Nephron (organoid): ENCODE results near the gene LRRC8C.
"Not testable (repeated sequence)": the region's sequence is repeated elsewhere in the genome, so short reads cannot be mapped to it uniquely, and the experiment has no call there.

Experiments
- H3K27ac Mint-ChIP-seq, 3 experiments: 2 replicates each; pipeline ENCODE4 v1.8.0; 2020; ENCODE audit warnings: mixed read lengths in 3 of 3, mild to moderate bottlenecking in 2 of 3, moderate library complexity in 1 of 3
- H3K27me3 Mint-ChIP-seq: 2 replicates; pipeline ENCODE4 v1.8.0; 2021; ENCODE audit warnings: low read depth, mild to moderate bottlenecking, moderate library complexity, mixed read lengths
- H3K36me3 Mint-ChIP-seq: 2 replicates; pipeline ENCODE4 v1.8.0; 2020; ENCODE audit warnings: low read depth, mixed read lengths
- H3K4me1 Mint-ChIP-seq: 2 replicates; pipeline ENCODE4 v1.8.0; 2020; ENCODE audit warnings: mixed read lengths
- H3K4me3 Mint-ChIP-seq, 3 experiments: 2 replicates each; pipeline ENCODE4 v1.8.0; 2020; ENCODE audit warnings: mild to moderate bottlenecking in 3 of 3, mixed read lengths in 3 of 3, moderate library complexity in 2 of 3
- H3K9me3 Mint-ChIP-seq: 2 replicates; pipeline ENCODE4 v1.8.0; 2020; ENCODE audit warnings: mixed read lengths
- TF ChIP-seq, protein P1 (sequence below), 3 experiments: fragments of 200-600 bp; sonication (generic); IDR thresholded peaks; one replicate each; pipeline ENCODE4 v1.5.0; 2021; ENCODE audit warnings: antibody characterized with exemption in 3 of 3; ENCODE audit not compliant: unreplicated experiment in 3 of 3

Gene LRRC8C

DNA sequence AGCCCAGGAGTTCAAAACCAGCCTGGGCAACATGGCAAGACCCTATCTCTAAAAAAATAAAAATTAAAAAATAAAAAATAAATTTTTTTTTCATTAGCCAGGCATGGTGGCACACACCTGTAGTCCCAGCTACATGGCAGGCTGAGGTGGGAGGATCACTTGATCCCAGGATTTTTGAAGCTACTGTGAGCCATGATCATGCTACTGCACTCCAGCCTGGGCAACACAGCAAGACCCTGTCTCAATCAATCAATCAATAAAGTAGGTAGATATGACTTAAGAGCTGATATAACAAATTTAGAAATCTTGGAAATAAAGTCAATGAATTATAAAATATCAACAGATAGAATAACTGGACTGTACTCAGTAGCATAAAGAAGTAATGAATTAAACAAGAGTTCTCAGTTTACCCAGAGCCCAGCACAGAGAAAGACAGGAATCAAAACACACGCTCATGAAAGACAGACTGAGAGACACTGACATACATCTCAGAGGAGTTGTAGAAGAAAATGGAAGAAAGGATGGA is 69.7 kb downstream of the LRRC8C start:
- Mint-ChIP-seq H3K4me1 (peaks cover 17% of the 10 kb centered on the region), H3K36me3 (no peaks in the 10 kb centered on the region), H3K9me3 (no peaks in the 10 kb centered on the region), H3K4me3 (no peak overlapping the region), H3K27ac (no peak overlapping the region), H3K27me3 (no peaks in the 10 kb centered on the region)
- TF ChIP-seq, protein P1, sequence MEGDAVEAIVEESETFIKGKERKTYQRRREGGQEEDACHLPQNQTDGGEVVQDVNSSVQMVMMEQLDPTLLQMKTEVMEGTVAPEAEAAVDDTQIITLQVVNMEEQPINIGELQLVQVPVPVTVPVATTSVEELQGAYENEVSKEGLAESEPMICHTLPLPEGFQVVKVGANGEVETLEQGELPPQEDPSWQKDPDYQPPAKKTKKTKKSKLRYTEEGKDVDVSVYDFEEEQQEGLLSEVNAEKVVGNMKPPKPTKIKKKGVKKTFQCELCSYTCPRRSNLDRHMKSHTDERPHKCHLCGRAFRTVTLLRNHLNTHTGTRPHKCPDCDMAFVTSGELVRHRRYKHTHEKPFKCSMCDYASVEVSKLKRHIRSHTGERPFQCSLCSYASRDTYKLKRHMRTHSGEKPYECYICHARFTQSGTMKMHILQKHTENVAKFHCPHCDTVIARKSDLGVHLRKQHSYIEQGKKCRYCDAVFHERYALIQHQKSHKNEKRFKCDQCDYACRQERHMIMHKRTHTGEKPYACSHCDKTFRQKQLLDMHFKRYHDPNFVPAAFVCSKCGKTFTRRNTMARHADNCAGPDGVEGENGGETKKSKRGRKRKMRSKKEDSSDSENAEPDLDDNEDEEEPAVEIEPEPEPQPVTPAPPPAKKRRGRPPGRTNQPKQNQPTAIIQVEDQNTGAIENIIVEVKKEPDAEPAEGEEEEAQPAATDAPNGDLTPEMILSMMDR (IDR thresholded peaks at IDR 0.05; ENCODE audit: unreplicated experiment in 3 of 3): no peak

DNA sequence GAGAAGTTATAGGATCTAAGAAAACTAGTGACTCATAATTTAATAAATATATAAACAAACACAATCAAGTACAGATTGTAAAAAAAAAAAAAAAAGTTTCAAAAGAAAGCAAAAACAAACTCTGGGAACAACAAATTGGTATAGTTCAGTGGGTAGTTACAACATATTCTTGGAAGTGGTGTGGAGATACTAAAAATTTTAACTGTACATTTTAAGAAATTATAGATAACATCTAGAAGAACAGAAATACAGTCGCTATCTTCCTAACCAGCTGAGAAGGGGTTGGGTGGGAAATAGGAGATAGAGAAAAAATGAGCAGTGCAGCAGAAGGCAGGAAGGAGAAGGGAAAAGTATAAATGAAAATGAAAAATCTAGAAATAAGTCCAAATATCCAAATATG is 70.5 kb downstream of the LRRC8C start:
- Mint-ChIP-seq H3K27me3 (no peaks in the 10 kb centered on the region), H3K4me3 (no peak overlapping the region), H3K9me3 (no peaks in the 10 kb centered on the region), H3K36me3 (no peaks in the 10 kb centered on the region), H3K4me1 (peaks cover 12% of the 10 kb centered on the region), H3K27ac (no peak overlapping the region)
- TF ChIP-seq, protein P1 (IDR thresholded peaks at IDR 0.05; ENCODE audit: unreplicated experiment in 3 of 3): no peak

DNA sequence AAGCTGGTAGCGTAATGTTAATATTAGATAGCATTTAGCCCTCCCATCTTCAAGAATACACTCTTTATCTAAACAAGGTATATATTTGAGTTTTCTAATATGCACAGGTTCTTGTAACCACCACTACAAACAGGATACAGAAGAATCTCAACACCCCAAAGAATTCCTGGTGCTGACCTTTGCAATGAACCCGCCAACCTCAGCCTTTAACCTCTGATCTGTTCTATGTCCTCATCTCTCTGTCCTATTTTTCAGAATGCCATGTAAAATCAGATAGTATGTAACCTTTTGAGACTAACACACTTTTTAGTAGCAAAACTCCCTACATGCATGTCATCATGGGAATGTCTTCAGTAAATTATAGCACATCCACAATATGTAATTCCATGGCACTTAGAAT is 71.1 kb downstream of the LRRC8C start:
- no peak overlapping the region for H3K4me3 Mint-ChIP-seq
- peaks cover 13% of the 10 kb centered on the region for H3K4me1 Mint-ChIP-seq
- H3K27me3 Mint-ChIP-seq: no peaks in the 10 kb centered on the region
- TF ChIP-seq, protein P1 (IDR thresholded peaks at IDR 0.05; ENCODE audit: unreplicated experiment in 3 of 3): no peak
- no peaks in the 10 kb centered on the region for H3K36me3 Mint-ChIP-seq
- no peaks in the 10 kb centered on the region for H3K9me3 Mint-ChIP-seq
- no peak overlapping the region for H3K27ac Mint-ChIP-seq

DNA sequence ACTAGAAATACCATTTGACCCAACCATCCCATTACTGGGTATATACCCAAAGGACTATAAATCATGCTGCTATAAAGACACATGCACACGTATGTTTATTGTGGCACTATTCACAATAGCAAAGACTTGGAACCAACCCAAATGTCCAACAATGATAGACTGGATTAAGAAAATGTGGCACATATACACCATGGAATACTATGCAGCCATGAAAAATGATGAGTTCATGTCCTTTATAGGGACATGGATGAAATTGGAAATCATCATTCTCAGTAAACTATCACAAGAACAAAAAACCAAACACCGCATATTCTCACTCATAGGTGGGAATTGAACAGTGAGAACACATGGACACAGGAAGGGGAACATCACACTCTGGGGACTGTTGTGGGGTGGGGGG is 72.0 kb downstream of the LRRC8C start:
- not testable (repeated sequence) for H3K4me3 Mint-ChIP-seq, H3K27me3 Mint-ChIP-seq, H3K9me3 Mint-ChIP-seq, H3K36me3 Mint-ChIP-seq, H3K27ac Mint-ChIP-seq
- H3K4me1 Mint-ChIP-seq: peaks cover 14% of the 10 kb centered on the region

DNA sequence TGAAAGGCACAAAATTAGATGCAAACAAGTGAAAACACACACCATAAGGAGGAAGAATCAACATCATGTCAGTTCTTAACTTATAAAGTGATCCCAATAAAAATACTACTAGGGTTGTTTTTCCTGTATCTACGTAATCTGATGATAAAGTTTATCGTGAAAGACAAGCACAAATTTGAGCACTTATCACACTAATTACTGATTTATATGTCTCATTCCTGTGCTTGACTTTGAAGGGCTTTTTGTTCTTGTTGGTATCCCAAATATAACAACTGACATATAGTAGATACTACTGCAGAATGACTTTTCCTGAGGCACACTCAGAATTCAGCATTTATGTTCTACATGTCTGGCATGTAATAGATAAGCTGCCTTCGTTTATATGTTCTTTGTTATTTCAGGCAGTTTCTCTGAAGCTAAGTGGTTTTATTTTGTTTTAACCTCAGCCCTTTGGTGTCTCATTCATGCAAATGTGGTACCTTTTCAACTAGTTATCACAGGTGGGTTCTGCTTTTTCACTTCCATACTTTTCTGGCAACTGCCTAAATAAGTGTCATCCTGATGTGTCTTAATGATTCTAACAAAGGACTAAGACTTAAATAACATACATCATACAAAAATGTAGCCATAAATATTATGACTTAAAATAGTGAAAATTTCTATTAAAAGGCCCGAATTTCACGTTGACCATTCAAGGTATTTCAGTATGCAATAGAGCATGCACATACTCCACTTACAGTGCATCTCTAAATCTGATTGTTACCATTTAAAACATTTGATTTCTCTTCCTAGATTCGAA is 73.2 kb downstream of the LRRC8C start:
- Mint-ChIP-seq H3K4me1 (peaks cover 14% of the 10 kb centered on the region), H3K4me3 (no peak overlapping the region), H3K36me3 (no peaks in the 10 kb centered on the region), H3K27ac (no peak overlapping the region), H3K9me3 (no peaks in the 10 kb centered on the region), H3K27me3 (no peaks in the 10 kb centered on the region)
- TF ChIP-seq, protein P1 (IDR thresholded peaks at IDR 0.05; ENCODE audit: unreplicated experiment in 3 of 3): no peak

DNA sequence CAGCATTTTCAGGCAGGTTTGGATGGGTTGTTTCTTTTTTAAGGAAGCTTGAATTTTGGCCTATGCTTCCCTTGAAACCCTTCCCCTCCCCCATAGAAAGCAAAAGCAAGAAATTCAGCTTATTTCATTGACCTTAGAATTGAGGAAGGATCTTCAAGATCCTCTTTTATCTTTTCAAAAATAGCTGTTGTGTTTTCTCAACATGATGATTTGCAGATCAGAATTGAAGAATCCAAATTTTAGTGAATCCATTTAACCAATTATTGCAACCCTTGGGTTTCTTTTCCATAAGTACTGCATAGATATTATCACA is 73.7 kb downstream of the LRRC8C start:
- Mint-ChIP-seq H3K4me1 (peaks cover 12% of the 10 kb centered on the region), H3K9me3 (no peaks in the 10 kb centered on the region), H3K27ac (no peak overlapping the region), H3K36me3 (no peaks in the 10 kb centered on the region), H3K27me3 (no peaks in the 10 kb centered on the region), H3K4me3 (no peak overlapping the region)
- TF ChIP-seq, protein P1 (IDR thresholded peaks at IDR 0.05; ENCODE audit: unreplicated experiment in 3 of 3): no peak
